HG03432 (cell line): ENCODE results near the gene KCNK15.

Experiments
- ATAC-seq: cut with Tn5 transposase; IDR thresholded peaks from one replicate; pipeline ENCODE4 v1.9.1; 2021; ENCODE audit warnings: mild to moderate bottlenecking, moderate library complexity; ENCODE audit not compliant: unreplicated experiment

Gene KCNK15

DNA sequence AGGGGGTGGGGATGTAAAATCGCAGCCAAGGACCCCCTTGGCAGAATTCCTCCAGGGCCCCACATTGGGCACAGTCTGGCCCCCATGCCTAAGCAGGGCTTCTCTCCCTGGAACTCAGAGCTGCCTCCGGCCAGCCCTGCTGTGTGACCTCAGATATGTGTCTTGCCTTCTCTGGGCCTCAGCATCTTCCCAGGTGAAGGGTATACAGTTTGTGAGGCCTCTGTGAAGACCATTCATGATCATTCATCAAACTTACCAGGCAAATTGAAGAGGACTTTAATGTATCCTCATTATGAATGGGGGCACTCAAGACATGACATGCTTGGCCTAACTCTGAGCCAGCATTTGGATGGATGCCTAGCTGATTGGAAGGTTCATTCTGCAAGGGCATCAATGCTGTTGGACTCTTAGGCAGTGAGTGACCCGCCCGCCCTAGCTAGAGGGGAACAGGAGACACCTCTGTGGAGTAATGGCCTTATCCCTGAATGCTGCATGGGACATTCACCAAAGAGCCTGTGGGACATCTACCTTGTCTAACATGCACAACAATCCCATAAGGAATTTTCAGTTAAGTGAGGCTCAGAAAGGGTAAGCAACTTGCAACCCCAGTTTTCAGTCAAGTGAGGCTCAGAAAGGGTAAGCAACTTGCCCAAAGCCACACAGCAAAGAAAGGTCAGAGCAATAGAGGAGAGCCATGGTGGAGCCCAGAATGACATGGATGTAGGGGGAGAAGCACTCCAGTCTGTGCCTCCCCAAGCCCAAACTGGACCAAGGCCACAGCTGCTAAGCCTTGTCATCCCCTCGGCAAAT is 30.0 kb upstream of the KCNK15 start:
- ATAC-seq: no peak

DNA sequence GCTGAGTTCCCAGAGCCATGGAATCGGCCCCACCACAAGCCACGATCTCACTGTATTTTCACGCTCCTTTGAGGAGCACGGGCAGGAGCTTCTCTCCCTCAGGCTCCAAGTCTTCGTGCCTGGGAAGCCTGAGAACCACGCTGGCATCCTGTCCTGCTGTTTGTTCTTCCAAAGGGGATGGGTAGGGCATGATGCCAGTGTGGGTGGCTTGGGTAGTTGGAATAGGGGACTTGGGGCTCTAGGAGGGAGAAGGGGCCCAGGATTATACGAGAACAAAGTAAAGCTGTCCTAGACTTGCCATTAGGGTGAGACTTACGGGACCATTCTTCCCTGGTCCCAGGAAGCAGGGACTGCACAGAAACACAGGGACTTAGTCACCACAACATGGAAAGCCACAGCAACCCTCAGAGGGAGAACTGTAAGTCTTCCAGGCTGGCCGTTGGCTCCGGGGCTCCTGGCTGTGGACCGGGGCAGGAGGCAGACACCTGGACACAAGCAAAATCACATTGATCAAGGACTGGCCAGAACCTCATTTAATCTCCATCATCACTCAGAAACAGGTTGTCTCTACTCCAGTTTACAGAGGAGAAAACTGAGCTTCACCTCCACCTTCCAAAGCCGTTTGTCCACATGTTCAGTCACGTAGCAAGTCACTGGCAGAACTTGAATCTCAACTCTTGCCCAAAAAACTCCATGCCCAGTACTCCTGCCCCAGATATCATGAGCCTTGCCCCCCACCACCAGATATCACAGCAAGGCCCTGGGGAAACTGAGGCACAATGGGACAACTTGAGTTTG is 29.2 kb upstream of the KCNK15 start:
- ATAC-seq: no peak

GRCh38 chr20:44717986-44718385 is 27.7 kb upstream of the KCNK15 start:
- no peak for ATAC-seq

- ATAC-seq: no peak
Observed at GRCh38 chr20:44719841-44720240, 25.8 kb upstream of the KCNK15 start.

DNA sequence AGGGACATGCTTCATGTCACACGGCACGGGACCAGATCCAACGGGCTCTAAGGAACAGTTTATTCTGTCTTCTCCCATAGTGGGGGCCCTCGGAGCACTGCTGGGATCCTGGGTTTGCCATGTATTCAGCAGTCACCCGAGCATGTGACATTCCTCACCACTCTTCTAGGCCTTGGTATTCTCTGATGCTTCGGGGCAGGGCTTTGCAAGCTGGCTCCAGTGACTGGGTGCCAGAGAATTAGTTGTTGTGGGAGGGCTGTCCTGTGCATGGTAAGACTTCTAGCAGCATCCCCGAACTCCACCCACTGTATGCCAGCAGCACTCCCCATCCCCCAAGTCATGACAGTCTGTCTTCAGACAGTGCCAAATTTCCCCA is 25.1 kb upstream of the KCNK15 start:
- ATAC-seq: no peak

- no peak for ATAC-seq
Observed at GRCh38 chr20:44720997-44721784, 24.5 kb upstream of the KCNK15 start.

GRCh38 chr20:44721785-44722054 is 23.9 kb upstream of the KCNK15 start:
- ATAC-seq: no peak

GRCh38 chr20:44722990-44723389 is 22.7 kb upstream of the KCNK15 start:
- ATAC-seq: no peak

DNA sequence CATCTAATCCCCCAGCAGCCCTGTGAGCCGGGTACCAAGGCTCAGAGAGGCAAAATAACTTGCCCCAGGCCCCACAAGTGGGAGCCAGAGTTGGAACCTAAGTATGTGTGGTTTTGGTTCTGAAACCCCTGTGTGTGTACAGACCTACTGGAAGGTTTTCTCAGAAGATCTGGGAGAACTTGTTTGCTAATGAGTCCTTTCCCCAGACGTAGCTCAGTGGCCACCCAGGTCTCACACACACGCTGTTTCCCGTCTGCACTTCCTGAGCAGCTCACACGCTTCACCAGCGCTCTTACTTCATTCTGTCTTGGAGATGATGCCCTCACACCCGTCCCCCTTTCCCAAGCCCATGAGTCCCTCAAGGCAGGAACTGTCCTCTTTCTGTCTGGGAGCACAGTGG is 22.3 kb upstream of the KCNK15 start:
- no peak for ATAC-seq

DNA sequence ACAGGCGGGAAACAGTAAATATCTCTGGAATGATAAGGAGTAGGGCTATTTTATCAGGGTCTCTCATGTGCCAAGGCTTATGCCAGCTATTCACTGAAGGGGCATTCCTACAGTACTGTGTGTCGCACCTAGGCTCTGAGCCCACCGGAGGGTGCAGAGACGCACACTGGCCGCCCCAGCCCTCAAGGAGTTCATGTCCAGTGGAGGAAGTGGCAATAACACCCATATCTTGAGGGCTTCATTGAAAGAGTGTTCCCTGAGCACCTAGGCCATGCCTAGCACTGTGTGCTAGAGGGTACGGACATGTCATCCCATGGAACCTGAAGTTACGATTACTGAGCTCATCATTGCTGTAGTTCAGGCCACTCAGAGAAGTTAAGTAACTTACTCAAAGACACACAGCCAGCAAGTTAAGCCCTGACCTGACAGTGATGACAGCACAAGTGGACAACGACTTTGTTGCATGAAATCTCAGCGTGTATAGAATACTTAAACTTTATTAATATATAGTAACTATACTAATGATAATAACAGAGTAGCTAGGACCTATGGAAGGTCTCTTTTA is 21.8 kb upstream of the KCNK15 start:
- ATAC-seq: no peak

DNA sequence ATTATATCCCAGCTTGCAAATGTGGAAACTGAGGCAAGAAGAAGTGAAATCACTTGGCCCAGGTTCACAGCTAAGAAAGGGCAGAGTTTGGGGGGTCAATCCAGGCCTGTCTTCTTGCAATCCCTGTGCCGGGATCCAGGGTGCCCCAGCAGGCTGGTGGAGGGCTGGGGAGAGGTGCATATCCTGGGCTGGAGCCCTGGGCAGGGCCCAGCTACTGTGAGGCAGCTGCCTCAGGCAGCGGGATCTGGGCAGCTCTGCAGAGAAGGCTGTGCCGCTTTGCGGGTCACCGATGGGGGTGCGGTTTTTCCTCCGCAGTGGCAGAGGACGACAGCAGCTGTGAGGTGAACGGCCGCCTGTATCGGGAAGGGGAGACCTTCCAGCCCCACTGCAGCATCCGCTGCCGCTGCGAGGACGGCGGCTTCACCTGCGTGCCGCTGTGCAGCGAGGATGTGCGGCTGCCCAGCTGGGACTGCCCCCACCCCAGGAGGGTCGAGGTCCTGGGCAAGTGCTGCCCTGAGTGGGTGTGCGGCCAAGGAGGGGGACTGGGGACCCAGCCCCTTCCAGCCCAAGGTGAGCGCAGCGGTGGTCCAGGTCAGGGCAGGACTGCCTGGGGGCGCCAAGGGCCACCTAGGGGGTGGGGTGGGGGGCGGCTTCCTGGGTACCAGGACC is 21.1 kb upstream of the KCNK15 start:
- ATAC-seq: no peak

GRCh38 chr20:44725837-44726236 is 19.8 kb upstream of the KCNK15 start:
- ATAC-seq: no peak

GRCh38 chr20:44727039-44727438 is 18.6 kb upstream of the KCNK15 start:
- ATAC-seq: no peak

DNA sequence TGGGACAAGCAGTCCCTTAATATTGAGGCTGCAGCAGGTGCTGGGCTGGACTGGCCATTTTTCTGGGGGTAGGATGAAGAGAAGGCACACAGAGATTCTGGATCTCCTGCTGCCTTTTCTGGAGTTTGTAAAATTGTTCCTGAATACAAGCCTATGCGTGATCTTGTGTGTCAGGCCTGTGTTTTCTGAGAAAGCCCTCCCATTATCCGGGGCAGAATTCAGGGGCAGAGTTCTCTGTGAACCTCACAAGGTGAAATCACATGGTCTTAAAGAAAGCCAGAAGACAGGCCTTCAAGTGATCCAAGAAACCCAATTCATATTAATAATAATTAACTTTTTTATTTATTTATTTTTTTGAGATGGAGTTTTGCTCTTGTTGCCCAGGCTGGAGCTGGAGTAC is 18.0 kb upstream of the KCNK15 start:
- ATAC-seq: no peak

- ATAC-seq: no peak
Observed at GRCh38 chr20:44728801-44729443, 16.7 kb upstream of the KCNK15 start.

DNA sequence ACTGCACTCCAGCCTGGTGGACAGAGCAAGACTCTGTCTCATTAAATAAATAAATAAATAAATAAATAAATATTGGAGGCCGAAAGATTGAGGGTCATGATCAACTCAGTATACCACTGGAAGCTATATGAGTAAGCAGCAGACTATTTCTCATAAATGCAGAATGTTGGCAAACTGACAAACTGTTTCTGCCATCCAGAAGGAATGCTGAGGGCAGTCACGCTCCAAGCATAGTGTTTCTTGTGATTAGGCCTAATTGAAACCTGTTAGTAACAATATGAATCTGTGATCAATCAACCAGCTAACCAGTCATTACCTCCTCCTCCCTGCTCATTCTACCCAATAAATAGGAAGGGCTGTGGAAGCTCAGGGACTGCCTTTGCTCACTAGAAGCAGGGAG is 15.2 kb upstream of the KCNK15 start:
- no peak for ATAC-seq

- no peak for ATAC-seq
Observed at GRCh38 chr20:44731657-44732056, 14.0 kb upstream of the KCNK15 start.

GRCh38 chr20:44732327-44732726 is 13.3 kb upstream of the KCNK15 start:
- ATAC-seq: no peak

- no peak for ATAC-seq
Observed at GRCh38 chr20:44733341-44734069, 12.2 kb upstream of the KCNK15 start.

DNA sequence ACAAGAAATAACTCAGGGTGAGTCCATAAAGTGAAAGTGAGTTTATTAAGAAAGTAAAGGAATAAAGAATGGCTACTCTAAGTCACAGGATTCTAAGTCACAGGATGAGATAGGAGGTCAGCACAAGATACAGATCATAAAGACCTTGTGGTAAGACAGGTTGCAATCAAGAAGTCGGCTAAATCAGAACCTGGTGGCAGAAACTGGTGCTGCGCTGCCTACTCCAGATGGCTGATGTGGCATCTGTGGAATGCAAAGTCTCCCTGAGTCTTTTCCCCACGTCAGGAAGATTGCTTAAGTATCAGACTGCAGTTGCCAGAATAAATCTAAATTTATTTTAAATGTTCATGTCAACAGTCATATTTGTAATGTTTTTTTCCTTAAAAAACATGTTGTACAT is 10.7 kb upstream of the KCNK15 start:
- ATAC-seq: no peak
